HepG2 (cell line): ENCODE data around the gene UTS2R. TPM values are rescaled to one million over a fixed set of nuclear protein-coding genes. Genes with fewer than 3 reads are reported as not detected.

Experiments used
- DR1 ChIP-seq: sonication (generic); formaldehyde crosslinking; IDR thresholded peaks from 2 replicates; pipeline ENCODE4 v1.8.0; 2021; ENCODE audit warnings: mild to moderate bottlenecking, missing genetic modification reagents, inconsistent platforms
- ESRRA ChIP-seq: sonication (generic); formaldehyde crosslinking; IDR thresholded peaks from 2 replicates; pipeline ENCODE4 v1.5.1; 2020; ENCODE audit warnings: mild to moderate bottlenecking, low read depth, missing genetic modification reagents
- HIC2 ChIP-seq: sonication (generic); formaldehyde crosslinking; IDR thresholded peaks from 2 replicates; pipeline ENCODE4 v1.9.0; 2022; ENCODE audit warnings: low read depth, missing genetic modification reagents
- IRF9 ChIP-seq: sonication (generic); formaldehyde crosslinking; IDR thresholded peaks from 2 replicates; pipeline ENCODE4 v1.8.0; 2022; ENCODE audit warnings: missing genetic modification reagents, mild to moderate bottlenecking, borderline replicate concordance
- JUND ChIP-seq: sonication (generic); formaldehyde crosslinking; IDR thresholded peaks from 2 replicates; pipeline ENCODE4 v1.8.0; 2022; ENCODE audit warnings: mild to moderate bottlenecking, missing genetic modification reagents
- MED1 ChIP-seq: sonication (generic); formaldehyde crosslinking; IDR thresholded peaks from 2 replicates; pipeline ENCODE4 v1.4.0; 2020; ENCODE audit warnings: missing genetic modification reagents
- MIER2 ChIP-seq: IDR thresholded peaks from 2 replicates; pipeline ENCODE4 v1.6.1; 2016; ENCODE audit warnings: missing biosample characterization, missing genetic modification reagents
- NR1H2 ChIP-seq: sonication (generic); formaldehyde crosslinking; IDR thresholded peaks from 2 replicates; pipeline ENCODE4 v1.8.1; 2022; ENCODE audit warnings: low read depth, missing genetic modification reagents, borderline replicate concordance
- REPIN1 ChIP-seq: sonication (generic); formaldehyde crosslinking; IDR thresholded peaks from 2 replicates; pipeline ENCODE4 v1.8.0; 2022; ENCODE audit warnings: missing genetic modification reagents, low read depth, mild to moderate bottlenecking, borderline replicate concordance
- TFE3 ChIP-seq: IDR thresholded peaks from 2 replicates; pipeline ENCODE4 v1.6.1; 2016
- THAP7 ChIP-seq: sonication (generic); formaldehyde crosslinking; IDR thresholded peaks from 2 replicates; pipeline ENCODE4 v1.8.1; 2023; ENCODE audit warnings: mild to moderate bottlenecking, missing genetic modification reagents
- ZBTB20 ChIP-seq: sonication (generic); formaldehyde crosslinking; IDR thresholded peaks from 2 replicates; pipeline ENCODE4 v1.8.1; 2023; ENCODE audit warnings: missing genetic modification reagents, low read depth, mild to moderate bottlenecking, borderline replicate concordance
- ZBTB7B ChIP-seq: sonication (generic); formaldehyde crosslinking; IDR thresholded peaks from 2 replicates; pipeline ENCODE4 v1.4.0; 2020; ENCODE audit warnings: missing genetic modification reagents
- ZBTB8A ChIP-seq: sonication (generic); formaldehyde crosslinking; IDR thresholded peaks from 2 replicates; pipeline ENCODE4 v1.4.0; 2020; ENCODE audit warnings: mild to moderate bottlenecking, low read depth, missing genetic modification reagents, borderline replicate concordance
- ZFX ChIP-seq: sonication (generic); formaldehyde crosslinking; IDR thresholded peaks from 2 replicates; pipeline ENCODE4 v1.4.0; 2020; ENCODE audit warnings: mild to moderate bottlenecking, low read depth, missing genetic modification reagents, moderate library complexity
- ZNF205 ChIP-seq: IDR thresholded peaks from 2 replicates; pipeline ENCODE4 v1.6.1; 2018; ENCODE audit warnings: missing biosample characterization, missing genetic modification reagents
- polyA plus RNA-seq, 8 experiments: library from polyadenylated mRNA; depleted of rRNA in 3 of 8; stranded (reverse) in 7 of 8; unstranded in 1 of 8; fragments of >200 nt; fragmentation: Illumina TruSeq in 4 of 8; extraction: Trizol in 4 of 8; gene quantifications; 2 replicates each; pipeline versions ENCODE4 v1.2.1 to v1.2.3, GENCODE V29; 2011 to 2016; ENCODE audit warnings: low read depth in 4 of 8, missing spikeins in 1 of 8, mixed read lengths in 1 of 8; ENCODE audit not compliant: insufficient read depth in 1 of 8
- total RNA-seq, 5 experiments: library from RNA; depleted of rRNA; stranded (reverse); fragments of >200 nt; fragmentation: Illumina TruSeq; extraction: Trizol; gene quantifications; 2 replicates each; pipeline ENCODE4 v1.2.3, GENCODE V29; 2016; ENCODE audit warnings: low read depth in 1 of 5
- TF ChIP-seq, protein P1 (sequence below): sonication (generic); formaldehyde crosslinking; IDR thresholded peaks from 2 replicates; pipeline ENCODE4 v1.4.0; 2020; ENCODE audit warnings: missing genetic modification reagents
- TF ChIP-seq, protein P2 (sequence below): sonication (generic); formaldehyde crosslinking; IDR thresholded peaks from 2 replicates; pipeline ENCODE4 v1.5.1; 2020; ENCODE audit warnings: mild to moderate bottlenecking, moderate library complexity, missing genetic modification reagents

Gene UTS2R
- total and polyA plus RNA-seq, 2 of the 13 experiments (the other 11 are each of a cell fraction or from before 2014, with no cell fraction given), result 0.13 to 0.15 TPM

DNA sequence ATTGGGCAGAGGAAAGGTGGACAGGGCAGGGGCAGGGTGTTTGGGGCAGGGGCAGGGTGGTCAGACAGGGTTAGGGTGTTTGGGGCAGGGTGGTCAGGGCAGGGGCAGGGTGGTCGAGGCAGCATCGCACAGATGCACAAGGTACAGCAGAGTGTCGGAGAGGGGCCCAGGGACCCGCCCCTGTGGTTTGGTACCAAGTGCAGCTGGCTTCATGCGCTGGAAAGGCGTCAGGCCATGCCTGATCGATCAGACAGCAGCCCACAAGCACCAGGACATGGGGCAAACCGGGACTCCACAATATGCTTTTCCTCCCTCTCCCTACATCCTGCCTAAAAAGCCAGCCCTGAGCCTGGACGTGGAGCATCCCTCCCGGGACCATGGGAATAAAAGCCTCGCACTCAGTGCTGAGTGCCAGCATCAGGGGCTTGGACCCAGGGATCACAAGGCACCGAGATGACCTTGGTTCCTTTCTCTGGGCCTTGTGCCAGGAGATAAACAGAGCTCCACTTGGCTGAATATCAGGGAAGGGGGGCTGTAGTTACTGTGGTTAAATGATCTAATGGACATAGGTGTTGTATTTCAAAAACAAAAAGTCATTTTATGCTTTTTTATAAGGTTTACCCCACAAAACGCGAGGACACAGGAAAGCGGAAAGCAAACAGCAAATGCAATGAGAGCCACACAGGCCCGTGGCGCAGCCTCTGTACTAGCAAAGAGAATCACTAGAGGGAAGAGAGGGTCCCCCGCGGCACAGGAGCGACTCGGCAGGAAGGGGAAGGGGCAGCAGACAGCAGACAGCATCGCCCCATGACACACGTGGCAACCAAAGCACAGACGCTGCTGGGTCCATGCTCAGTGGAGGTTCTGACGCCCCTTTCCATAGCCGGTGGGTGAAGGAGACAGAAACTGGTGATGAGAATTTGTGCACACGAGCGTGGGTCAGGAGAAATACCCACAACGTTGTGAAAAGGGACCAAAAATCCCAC lies 41.3 kb downstream of the UTS2R start (continued):
- TF ChIP-seq JUND, result 0 out of 2 replicates have a peak, but pooled peaks have one; percentile 42
- TF ChIP-seq MED1, result peak; percentile 33; the same call in 1 of the 2 replicates
- TF ChIP-seq NR1H2, result 0 out of 2 replicates have a peak, but pooled peaks have one; percentile 34
- TF ChIP-seq THAP7 (CRISPR knock-in tag), result no peak
- peak; percentile 85 for TF ChIP-seq TFE3 (CRISPR knock-in tag)
- TF ChIP-seq, protein P1, sequence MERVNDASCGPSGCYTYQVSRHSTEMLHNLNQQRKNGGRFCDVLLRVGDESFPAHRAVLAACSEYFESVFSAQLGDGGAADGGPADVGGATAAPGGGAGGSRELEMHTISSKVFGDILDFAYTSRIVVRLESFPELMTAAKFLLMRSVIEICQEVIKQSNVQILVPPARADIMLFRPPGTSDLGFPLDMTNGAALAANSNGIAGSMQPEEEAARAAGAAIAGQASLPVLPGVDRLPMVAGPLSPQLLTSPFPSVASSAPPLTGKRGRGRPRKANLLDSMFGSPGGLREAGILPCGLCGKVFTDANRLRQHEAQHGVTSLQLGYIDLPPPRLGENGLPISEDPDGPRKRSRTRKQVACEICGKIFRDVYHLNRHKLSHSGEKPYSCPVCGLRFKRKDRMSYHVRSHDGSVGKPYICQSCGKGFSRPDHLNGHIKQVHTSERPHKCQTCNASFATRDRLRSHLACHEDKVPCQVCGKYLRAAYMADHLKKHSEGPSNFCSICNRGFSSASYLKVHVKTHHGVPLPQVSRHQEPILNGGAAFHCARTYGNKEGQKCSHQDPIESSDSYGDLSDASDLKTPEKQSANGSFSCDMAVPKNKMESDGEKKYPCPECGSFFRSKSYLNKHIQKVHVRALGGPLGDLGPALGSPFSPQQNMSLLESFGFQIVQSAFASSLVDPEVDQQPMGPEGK (CRISPR knock-in tag), result 0 out of 2 replicates have a peak, but pooled peaks have one; percentile 61
- TF ChIP-seq ESRRA (CRISPR knock-in tag), result peak; percentile 53; the same call in 1 of the 2 replicates
- 0 out of 2 replicates have a peak, but pooled peaks have one; percentile 33 for TF ChIP-seq ZNF205 (CRISPR knock-in tag)
- TF ChIP-seq ZBTB8A (CRISPR knock-in tag), result no peak
- TF ChIP-seq, protein P2, sequence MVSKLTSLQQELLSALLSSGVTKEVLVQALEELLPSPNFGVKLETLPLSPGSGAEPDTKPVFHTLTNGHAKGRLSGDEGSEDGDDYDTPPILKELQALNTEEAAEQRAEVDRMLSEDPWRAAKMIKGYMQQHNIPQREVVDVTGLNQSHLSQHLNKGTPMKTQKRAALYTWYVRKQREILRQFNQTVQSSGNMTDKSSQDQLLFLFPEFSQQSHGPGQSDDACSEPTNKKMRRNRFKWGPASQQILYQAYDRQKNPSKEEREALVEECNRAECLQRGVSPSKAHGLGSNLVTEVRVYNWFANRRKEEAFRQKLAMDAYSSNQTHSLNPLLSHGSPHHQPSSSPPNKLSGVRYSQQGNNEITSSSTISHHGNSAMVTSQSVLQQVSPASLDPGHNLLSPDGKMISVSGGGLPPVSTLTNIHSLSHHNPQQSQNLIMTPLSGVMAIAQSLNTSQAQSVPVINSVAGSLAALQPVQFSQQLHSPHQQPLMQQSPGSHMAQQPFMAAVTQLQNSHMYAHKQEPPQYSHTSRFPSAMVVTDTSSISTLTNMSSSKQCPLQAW, result peak; percentile 83
- no peak for TF ChIP-seq DR1 (CRISPR knock-in tag)
- TF ChIP-seq IRF9 (CRISPR knock-in tag), result peak; percentile 49; the same call in 1 of the 2 replicates
- peak; percentile 86 for TF ChIP-seq MIER2 (CRISPR knock-in tag)
- peak; percentile 65; the same call in 1 of the 2 replicates for TF ChIP-seq REPIN1
- TF ChIP-seq HIC2, result peak; percentile 62; the same call in 1 of the 2 replicates
- TF ChIP-seq ZBTB20 (CRISPR knock-in tag), result no peak; the same call in 1 of the 2 replicates
- peak; percentile 71 for TF ChIP-seq ZBTB7B
- peak; percentile 46; the same call in 1 of the 2 replicates for TF ChIP-seq ZFX (CRISPR knock-in tag)
